ENCODE measurements around the gene UQCC2. TPM values are rescaled to one million over a fixed set of nuclear protein-coding genes. Genes with fewer than 3 reads are reported as not detected.

The UQCC2 gene
- total RNA-seq, 3 donors from 2014 or later: 41.8 to 48.6 (median 45.7) TPM

DNA sequence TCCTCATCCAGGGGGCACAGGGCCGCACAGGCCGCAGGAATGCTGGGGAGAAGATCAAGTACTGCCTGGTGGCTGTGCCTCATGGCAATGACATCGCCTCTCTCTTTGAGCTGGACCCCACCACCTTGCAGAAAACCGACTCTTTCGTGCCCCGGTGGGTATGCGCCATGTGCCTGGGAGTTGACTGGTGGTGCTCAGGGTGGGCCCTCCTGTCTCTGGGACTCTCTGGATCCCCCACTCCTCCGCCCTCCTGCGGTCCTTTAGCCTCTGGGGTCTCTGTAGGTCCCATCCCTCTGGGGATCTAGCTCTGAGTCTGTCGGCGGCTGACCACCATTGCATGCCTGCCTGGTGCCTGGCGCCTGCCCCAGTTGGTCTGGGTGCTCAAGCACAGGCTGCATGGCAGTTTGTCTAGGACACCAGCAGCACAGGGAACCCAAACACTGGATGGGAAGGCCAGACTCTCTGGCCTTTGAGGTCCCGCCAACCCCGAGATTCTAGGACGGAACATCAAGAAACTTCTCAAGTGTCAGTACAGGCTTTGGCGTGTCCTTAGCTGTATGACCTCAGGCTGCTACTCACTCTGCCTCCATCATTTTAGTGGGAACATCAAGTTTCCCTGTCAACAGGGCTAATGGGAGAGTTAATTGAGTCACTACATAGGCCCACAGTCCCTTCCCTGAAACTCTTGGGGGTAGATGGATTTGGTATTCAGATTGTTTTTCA lies 47.6 kb downstream of the UQCC2 start:
- peaks cover 5% of the 10 kb centered on the region for H3K4me1 ChIP-seq (ENCODE audit: low read depth)
- ATAC-seq (no peak), DNase-seq (no peak)
- no peaks in the 10 kb centered on the region for H3K9me3 ChIP-seq
- intact Hi-C loops (cut with DNase I, micrococcal nuclease): no loop called here
- TF ChIP-seq CTCF (IDR thresholded peaks at IDR 0.05): no peak
- H3K4me3 ChIP-seq: no peak overlapping the region
- peaks cover 6% of the 10 kb centered on the region for H3K36me3 ChIP-seq (ENCODE audit: low read depth)

- no peak overlapping the region for H3K4me3 ChIP-seq
- ATAC-seq (no peak), DNase-seq (no peak)
- TF ChIP-seq CTCF (IDR thresholded peaks at IDR 0.05): no peak
- intact Hi-C loops (cut with DNase I, micrococcal nuclease): no loop called here
- peaks cover 6% of the 10 kb centered on the region for H3K36me3 ChIP-seq (ENCODE audit: low read depth)
- H3K9me3 ChIP-seq: no peaks in the 10 kb centered on the region
- no peaks in the 10 kb centered on the region for H3K4me1 ChIP-seq (ENCODE audit: low read depth)
Measured at GRCh38 chr6:33663028-33663427, 48.5 kb downstream of the UQCC2 start.

DNA sequence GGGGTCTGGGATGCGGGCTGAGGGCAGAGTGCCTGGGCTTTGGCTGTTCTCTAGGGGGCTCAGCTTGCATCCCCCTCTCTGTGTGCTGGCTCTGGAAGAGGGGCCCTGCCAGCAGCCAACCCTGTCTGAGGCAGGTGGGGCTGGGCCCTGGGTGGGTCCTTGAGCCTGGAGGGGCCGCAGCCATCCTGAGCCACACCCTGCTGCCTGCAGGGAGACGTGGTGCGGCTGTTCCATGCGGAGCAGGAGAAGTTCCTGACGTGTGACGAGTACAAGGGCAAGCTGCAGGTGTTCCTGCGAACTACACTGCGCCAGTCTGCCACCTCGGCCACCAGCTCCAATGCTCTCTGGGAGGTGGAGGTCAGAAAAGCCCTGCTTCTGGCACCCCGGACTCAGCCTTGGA lies 49.2 kb downstream of the UQCC2 start:
- peaks cover 6% of the 10 kb centered on the region for H3K36me3 ChIP-seq (ENCODE audit: low read depth)
- no peak overlapping the region for H3K4me3 ChIP-seq
- H3K9me3 ChIP-seq: no peaks in the 10 kb centered on the region
- no peak for TF ChIP-seq CTCF (IDR thresholded peaks at IDR 0.05)
- ATAC-seq (no peak), DNase-seq (no peak)
- no peaks in the 10 kb centered on the region for H3K4me1 ChIP-seq (ENCODE audit: low read depth)
- intact Hi-C loops (cut with DNase I, micrococcal nuclease): no loop called here

DNA sequence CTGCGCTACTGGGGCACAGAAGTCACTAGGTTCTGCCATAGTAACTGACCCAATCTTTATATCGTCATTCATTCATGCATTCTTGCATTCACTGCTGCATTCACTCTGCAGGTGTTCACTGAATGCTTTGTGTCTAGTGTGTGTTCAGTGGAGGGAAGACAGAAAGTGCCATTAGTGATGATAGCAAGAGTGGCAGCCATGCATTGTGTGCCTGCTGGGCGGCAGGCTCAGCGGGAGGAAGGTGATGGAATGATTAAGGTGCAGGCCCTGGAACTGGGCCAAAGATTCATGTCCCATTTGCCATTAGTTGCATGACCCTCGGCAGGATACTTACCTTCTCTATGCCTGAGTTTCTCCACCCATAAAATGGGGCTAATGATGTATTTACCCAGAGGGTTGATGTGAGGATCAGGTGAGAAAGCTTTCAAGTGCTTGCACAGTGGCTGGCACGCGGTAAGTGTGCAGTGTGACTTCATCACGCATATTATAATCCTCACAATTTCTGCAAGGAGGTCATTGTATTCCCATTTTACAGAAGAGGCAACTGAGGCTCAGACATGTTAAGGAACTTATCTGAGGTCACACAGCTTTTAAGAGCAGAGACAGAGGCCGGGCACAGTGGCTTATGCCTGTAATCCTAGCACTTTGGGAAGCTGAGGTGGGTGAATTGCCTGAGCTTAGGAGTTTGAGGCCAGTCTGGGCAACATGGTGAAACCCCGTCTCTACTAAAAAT lies 50.2 kb downstream of the UQCC2 start:
- TF ChIP-seq CTCF (IDR thresholded peaks at IDR 0.05): no peak
- no peaks in the 10 kb centered on the region for H3K9me3 ChIP-seq
- intact Hi-C loops (cut with DNase I, micrococcal nuclease): no loop called here
- DNase-seq (no peak), ATAC-seq (no peak)
- no peak overlapping the region for H3K4me3 ChIP-seq
- H3K4me1 ChIP-seq (ENCODE audit: low read depth): no peaks in the 10 kb centered on the region
- peaks cover 2% of the 10 kb centered on the region for H3K36me3 ChIP-seq (ENCODE audit: low read depth)

GRCh38 chr6:33659986-33660385 lies 51.5 kb downstream of the UQCC2 start:
- H3K9me3 ChIP-seq: no peaks in the 10 kb centered on the region
- DNase-seq: no peak
- H3K36me3 ChIP-seq (ENCODE audit: low read depth): peaks cover 3% of the 10 kb centered on the region
- H3K4me3 ChIP-seq: no peak overlapping the region
- intact Hi-C loops (cut with DNase I, micrococcal nuclease): no loop called here
- TF ChIP-seq CTCF (IDR thresholded peaks at IDR 0.05): no peak
- no peaks in the 10 kb centered on the region for H3K4me1 ChIP-seq (ENCODE audit: low read depth)
- ATAC-seq: no peak
